22Rv1 (cell line): ENCODE measurements around the gene CTDP1.

Experiments used
- H3K27ac ChIP-seq: fragments of 450-650 bp; 2 replicates; pipeline ENCODE4 v1.5.1; 2017
- CTCF ChIP-seq: fragments of 450-650 bp; IDR thresholded peaks from 2 replicates; pipeline ENCODE4 v1.5.1; 2017; ENCODE audit warnings: mild to moderate bottlenecking
- ZFX ChIP-seq: fragments of 450-650 bp; IDR thresholded peaks from 2 replicates; pipeline ENCODE4 v1.6.1; 2017; ENCODE audit warnings: antibody characterized with exemption, borderline replicate concordance

The CTDP1 gene

DNA sequence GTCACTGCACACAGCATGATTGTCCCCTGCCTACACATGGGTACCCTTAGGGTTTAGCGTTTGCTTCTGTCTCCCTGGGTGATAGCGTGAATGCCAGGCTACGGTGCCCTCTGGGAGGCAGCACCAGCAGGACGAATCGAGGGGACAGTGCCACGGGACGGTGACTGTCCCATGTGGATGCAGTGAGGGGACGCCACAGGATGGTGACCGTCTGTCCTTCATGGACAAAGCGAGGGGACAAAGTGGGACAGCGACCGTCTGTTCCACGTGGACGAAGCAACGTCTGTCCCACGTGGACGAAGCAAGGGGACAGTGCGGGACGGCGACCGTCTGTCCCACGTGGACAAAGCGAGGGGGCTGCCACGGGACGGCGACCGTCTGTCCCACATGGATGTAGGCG is 25.7 kb downstream of the CTDP1 start:
- no peak for TF ChIP-seq CTCF
- no peak for TF ChIP-seq ZFX
- H3K27ac ChIP-seq = no peak overlapping the region

DNA sequence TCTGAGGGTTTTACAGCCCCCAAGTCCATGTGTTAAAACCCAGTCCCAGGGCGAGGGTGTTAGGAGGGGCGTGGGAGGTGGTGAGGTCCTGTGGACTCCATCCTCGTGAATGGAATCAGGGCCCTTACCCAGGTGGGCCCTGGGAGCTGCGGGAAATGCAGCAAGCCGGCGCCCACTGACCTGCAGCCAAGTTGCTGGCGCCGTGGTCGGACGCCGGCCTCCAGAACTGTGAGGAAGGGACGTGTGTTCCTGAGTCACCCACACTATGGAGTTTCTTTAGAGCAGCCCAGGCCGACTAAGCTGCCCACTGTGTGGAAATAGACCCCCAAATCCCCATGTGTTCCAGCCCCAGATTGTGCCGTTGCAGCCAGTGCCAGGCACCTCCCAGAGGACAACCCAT is 26.4 kb downstream of the CTDP1 start:
- TF ChIP-seq CTCF = no peak
- no peak overlapping the region for H3K27ac ChIP-seq

DNA sequence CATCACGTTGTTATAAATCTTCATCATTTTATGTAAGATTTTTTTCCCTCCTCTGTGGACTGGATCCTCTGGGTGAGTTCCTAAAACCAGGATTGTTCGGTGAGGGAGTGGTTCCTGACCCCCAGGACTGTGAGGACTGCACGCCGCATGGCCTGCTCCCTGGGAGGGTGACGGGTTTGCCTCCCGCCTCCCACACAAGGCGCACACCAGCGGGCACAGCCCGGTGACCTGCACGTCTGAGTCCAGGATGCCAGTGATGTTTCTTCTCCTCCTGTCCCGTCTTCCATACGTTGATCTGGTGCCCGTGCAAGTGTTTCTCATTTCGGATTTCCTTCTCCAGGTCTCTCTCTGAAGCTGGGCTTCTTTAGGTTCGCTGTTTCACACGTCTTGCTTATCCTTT is 27.1 kb downstream of the CTDP1 start:
- TF ChIP-seq ZFX (no peak), CTCF (no peak)
- H3K27ac ChIP-seq = no peak overlapping the region

DNA sequence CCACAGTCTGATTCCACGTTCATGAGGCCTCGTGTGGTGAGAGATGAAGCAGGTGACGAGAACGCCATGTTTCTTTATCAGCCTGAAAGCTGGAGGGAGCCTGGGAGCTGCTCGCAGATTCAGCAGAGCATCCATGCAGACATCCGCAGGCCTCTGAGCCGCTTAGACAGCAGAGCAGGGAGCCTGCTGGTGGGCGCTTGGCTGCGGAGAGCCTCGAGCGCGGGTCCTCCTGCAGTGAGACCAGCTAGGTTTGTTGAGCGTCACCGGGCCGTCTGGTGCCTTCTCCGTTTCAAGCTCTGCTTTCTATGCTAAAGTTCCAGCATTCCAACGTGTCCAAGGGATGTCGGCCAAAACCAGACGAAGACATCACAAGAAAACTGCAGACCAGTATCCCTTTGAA is 27.6 kb downstream of the CTDP1 start:
- H3K27ac ChIP-seq = no peak overlapping the region
- TF ChIP-seq CTCF (no peak), ZFX (no peak)

DNA sequence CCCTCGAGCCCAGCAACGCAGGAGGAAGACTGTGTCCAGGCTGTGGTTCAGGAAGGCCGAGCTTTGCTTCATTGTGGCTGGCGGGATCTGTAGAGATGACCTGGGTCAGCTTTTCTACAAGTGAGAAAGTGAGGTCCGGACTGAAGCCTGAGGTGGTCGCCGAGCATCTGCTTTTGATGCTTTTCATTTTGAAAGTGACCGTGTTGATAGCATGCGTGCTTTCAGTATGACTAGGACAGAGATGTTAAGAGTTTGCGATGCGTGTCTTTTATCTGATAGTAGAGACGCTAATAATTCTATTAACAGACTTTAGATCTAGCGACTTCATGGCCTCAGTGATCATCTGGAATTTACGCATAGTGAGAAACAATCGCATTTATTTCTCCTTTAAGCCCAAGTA is 28.1 kb downstream of the CTDP1 start:
- H3K27ac ChIP-seq = no peak overlapping the region
- TF ChIP-seq ZFX = no peak
- no peak for TF ChIP-seq CTCF

GRCh38 chr18:79708412-79708811 is 28.8 kb downstream of the CTDP1 start:
- TF ChIP-seq CTCF (no peak), ZFX (no peak)
- no peak overlapping the region for H3K27ac ChIP-seq

- TF ChIP-seq ZFX (no peak), CTCF (no peak)
- peak overlapping the region; percentile 16; the same call in 1 of the 2 replicates for H3K27ac ChIP-seq
Measured at GRCh38 chr18:79712206-79712857, 32.7 kb downstream of the CTDP1 start.
